Transverse colon (tissue), 4 donors: ENCODE measurements around the gene TOMM40. TPM values are rescaled to one million over a fixed set of nuclear protein-coding genes. Genes with fewer than 3 reads are reported as not detected.

Experiments
- DNase-seq: peaks from one replicate; pipeline ENCODE4 v3.0.0-alpha.2; 2019
- H3K27ac ChIP-seq, 4 donors: fragments of 200-600 bp; sonication (generic); 2 replicates each; pipeline ENCODE4 v1.5.1; 2016 to 2018; ENCODE audit warnings: inconsistent platforms in 4 of 4
- H3K27me3 ChIP-seq: fragments of 200-600 bp; sonication (generic); 2 replicates; pipeline ENCODE4 v1.5.1; 2017; ENCODE audit warnings: inconsistent platforms
- H3K36me3 ChIP-seq, 4 donors: fragments of 200-600 bp; sonication (generic); 2 replicates each; pipeline ENCODE4 v1.5.1; 2017 to 2019; ENCODE audit warnings: inconsistent platforms in 4 of 4
- H3K4me1 ChIP-seq, 4 donors: fragments of 200-600 bp; sonication (generic); 2 replicates each; pipeline ENCODE4 v1.5.1; 2017 to 2020; ENCODE audit warnings: inconsistent platforms in 4 of 4
- H3K4me3 ChIP-seq, 4 donors: fragments of 200-600 bp; sonication (generic); 1 replicate in 1 of 4; 2 replicates in 3 of 4; pipeline versions ENCODE4 v1.5.1 to v1.6.1; 2017 to 2019; ENCODE audit warnings: inconsistent platforms in 4 of 4
- H3K9me3 ChIP-seq, 2 donors: fragments of 200-600 bp; sonication (generic); 2 replicates each; pipeline ENCODE4 v1.5.1; 2017 to 2019; ENCODE audit warnings: inconsistent platforms in 2 of 2
- CTCF ChIP-seq, 5 experiments: fragments of 200-600 bp in 3 of 5; fragments of 450-650 bp in 2 of 5; sonication (generic) in 3 of 5; IDR thresholded peaks; 1 replicate in 2 of 5; 2 replicates in 3 of 5; pipeline ENCODE4 v1.5.1; 2016 to 2017; ENCODE audit warnings: antibody characterized with exemption in 5 of 5, inconsistent platforms in 3 of 5, mild to moderate bottlenecking in 2 of 5, moderate library complexity in 1 of 5
- EP300 ChIP-seq: sonication (generic); formaldehyde crosslinking; IDR thresholded peaks from one replicate; pipeline ENCODE4 v1.6.1; 2017; ENCODE audit warnings: antibody characterized with exemption, low read depth
- POLR2A ChIP-seq: fragments of 450-650 bp; IDR thresholded peaks from one replicate; pipeline ENCODE4 v1.6.1; 2016; ENCODE audit warnings: antibody characterized with exemption, mild to moderate bottlenecking, moderate library complexity
- POLR2AphosphoS5 ChIP-seq, 3 donors: sonication (generic); formaldehyde crosslinking; IDR thresholded peaks; one replicate each; pipeline ENCODE4 v1.6.1; 2016; ENCODE audit warnings: antibody characterized with exemption in 3 of 3
- WGBS, 2 donors: methylation state at CpG; one replicate each; pipeline ENCODE4 v1.1.5; 2018; ENCODE audit warnings: low coverage in 1 of 2; 5-methylcytosine and 5-hydroxymethylcytosine counted together
- in situ Hi-C, 4 donors: fragments of 200-750 bp; cut with MboI; loops; one replicate each; pipeline versions ENCODE4 v1.15.0 to v1.15.1; 2017; ENCODE audit warnings: low sequenced_read_pairs in 3 of 4, low pct_ligation_motif_present in 1 of 4, low pct_unique_long_range_greater_than_20kb in 1 of 4
- intact Hi-C: fragments of 100-400 bp; cut with DNase I; formaldehyde crosslinking; loops from one replicate; pipeline ENCODE4 v1.15.1; 2023; ENCODE audit warnings: low total_unique reads
- total RNA-seq, 4 donors: library from RNA; depleted of rRNA; stranded (reverse); fragments of >200 nt; gene quantifications; one replicate each; pipeline ENCODE4 v1.1.0, GENCODE V29; 2016

TOMM40 gene
- total RNA-seq, 4 donors from 2014 or later, result 36.0 to 101 (median 53.8) TPM

DNA sequence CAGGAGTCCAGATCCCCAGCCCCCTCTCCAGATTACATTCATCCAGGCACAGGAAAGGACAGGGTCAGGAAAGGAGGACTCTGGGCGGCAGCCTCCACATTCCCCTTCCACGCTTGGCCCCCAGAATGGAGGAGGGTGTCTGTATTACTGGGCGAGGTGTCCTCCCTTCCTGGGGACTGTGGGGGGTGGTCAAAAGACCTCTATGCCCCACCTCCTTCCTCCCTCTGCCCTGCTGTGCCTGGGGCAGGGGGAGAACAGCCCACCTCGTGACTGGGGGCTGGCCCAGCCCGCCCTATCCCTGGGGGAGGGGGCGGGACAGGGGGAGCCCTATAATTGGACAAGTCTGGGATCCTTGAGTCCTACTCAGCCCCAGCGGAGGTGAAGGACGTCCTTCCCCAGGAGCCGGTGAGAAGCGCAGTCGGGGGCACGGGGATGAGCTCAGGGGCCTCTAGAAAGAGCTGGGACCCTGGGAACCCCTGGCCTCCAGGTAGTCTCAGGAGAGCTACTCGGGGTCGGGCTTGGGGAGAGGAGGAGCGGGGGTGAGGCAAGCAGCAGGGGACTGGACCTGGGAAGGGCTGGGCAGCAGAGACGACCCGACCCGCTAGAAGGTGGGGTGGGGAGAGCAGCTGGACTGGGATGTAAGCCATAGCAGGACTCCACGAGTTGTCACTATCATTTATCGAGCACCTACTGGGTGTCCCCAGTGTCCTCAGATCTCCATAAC is 14.5 kb downstream of the TOMM40 start, which contains the start of gene APOE:
TSS of gene APOE (plus strand) at position 360 of the 724 bp plus-strand sequence. CDS start 829 bp downstream, outside the sequence.
- Histone ChIP-seq H3K27ac (peak within 1 kb of the TSS in 3 of 4 donors; percentile 18 to 51 (median 23)), H3K4me3 (peak within 1 kb of the TSS in 2 of 4 donors; percentile 19 to 29), H3K36me3 (peaks cover 0 to 13% (median 6%) of the 10 kb centered on the region in 4 donors), H3K9me3 (no peaks in the 10 kb centered on the region), H3K4me1 (peaks cover 0 to 27% (median 14%) of the 10 kb centered on the region in 4 donors), H3K27me3 (peaks cover 30% of the 10 kb centered on the region)
- intact Hi-C loops (loop anchor here (5.0 kb wide), 1 partner anchor 37 kb away; the partner anchor contains the start of gene APOC4), in situ Hi-C loops (no loop called here)
- TF ChIP-seq CTCF (IDR thresholded peaks at IDR 0.05), result no peak
- TF ChIP-seq POLR2AphosphoS5 (IDR thresholded peaks at IDR 0.05), result peak in 1 of 3 donors; percentile 47
- no peak for TF ChIP-seq EP300
- peak; percentile 50 for TF ChIP-seq POLR2A
- 3% methylated on average over 19 of the region's 20 CpGs; no CpG with 5 or more reads in 1 of the 2 donors for WGBS, 2 donors
- peak; percentile 33 for DNase-seq

DNA sequence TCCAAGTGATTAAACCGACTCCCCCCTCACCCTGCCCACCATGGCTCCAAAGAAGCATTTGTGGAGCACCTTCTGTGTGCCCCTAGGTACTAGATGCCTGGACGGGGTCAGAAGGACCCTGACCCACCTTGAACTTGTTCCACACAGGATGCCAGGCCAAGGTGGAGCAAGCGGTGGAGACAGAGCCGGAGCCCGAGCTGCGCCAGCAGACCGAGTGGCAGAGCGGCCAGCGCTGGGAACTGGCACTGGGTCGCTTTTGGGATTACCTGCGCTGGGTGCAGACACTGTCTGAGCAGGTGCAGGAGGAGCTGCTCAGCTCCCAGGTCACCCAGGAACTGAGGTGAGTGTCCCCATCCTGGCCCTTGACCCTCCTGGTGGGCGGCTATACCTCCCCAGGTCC is 16.6 kb downstream of the TOMM40 start:
- WGBS, 2 donors, result 86% methylated on average over 12 of the region's 12 CpGs; no CpG with 5 or more reads in 1 of the 2 donors
- peaks cover 30% of the 10 kb centered on the region for H3K27me3 ChIP-seq
- peaks cover 0 to 34% (median 18%) of the 10 kb centered on the region in 4 donors for H3K4me1 ChIP-seq
- H3K9me3 ChIP-seq, result no peaks in the 10 kb centered on the region
- in situ Hi-C loops, result no loop called here
- intact Hi-C loops, result loop anchor here (5.0 kb wide), 1 partner anchor 35 kb away; the partner anchor contains the start of gene APOC4
- no peak overlapping the region for H3K4me3 ChIP-seq
- DNase-seq, result no peak
- TF ChIP-seq EP300 (no peak), POLR2A (no peak)
- H3K36me3 ChIP-seq, result peaks cover 0 to 6% (median 2%) of the 10 kb centered on the region in 4 donors
- H3K27ac ChIP-seq, result no peak overlapping the region

GRCh38 chr19:44908074-44908835 is 17.2 kb downstream of the TOMM40 start:
- H3K4me3 ChIP-seq, result no peak overlapping the region
- TF ChIP-seq POLR2A (no peak), CTCF (IDR thresholded peaks at IDR 0.05) (no peak), EP300 (no peak), POLR2AphosphoS5 (IDR thresholded peaks at IDR 0.05) (no peak)
- peaks cover 0 to 36% (median 18%) of the 10 kb centered on the region in 4 donors for H3K4me1 ChIP-seq
- 85 to 93% methylated on average over 5 to 35 of the region's 46 CpGs for WGBS, 2 donors
- intact Hi-C loops (loop anchor here (5.0 kb wide), 1 partner anchor 34 kb away; the partner anchor contains the start of gene APOC4), in situ Hi-C loops (no loop called here)
- DNase-seq, result no peak
- H3K9me3 ChIP-seq, result no peaks in the 10 kb centered on the region
- H3K27me3 ChIP-seq, result peaks cover 30% of the 10 kb centered on the region
- no peaks in the 10 kb centered on the region for H3K36me3 ChIP-seq
- no peak overlapping the region for H3K27ac ChIP-seq

DNA sequence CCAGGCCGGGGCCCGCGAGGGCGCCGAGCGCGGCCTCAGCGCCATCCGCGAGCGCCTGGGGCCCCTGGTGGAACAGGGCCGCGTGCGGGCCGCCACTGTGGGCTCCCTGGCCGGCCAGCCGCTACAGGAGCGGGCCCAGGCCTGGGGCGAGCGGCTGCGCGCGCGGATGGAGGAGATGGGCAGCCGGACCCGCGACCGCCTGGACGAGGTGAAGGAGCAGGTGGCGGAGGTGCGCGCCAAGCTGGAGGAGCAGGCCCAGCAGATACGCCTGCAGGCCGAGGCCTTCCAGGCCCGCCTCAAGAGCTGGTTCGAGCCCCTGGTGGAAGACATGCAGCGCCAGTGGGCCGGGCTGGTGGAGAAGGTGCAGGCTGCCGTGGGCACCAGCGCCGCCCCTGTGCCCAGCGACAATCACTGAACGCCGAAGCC is 17.8 kb downstream of the TOMM40 start:
- 95% methylated on average over 36 of the region's 44 CpGs; no CpG with 5 or more reads in 1 of the 2 donors for WGBS, 2 donors
- Histone ChIP-seq H3K27me3 (peaks cover 30% of the 10 kb centered on the region), H3K27ac (no peak overlapping the region), H3K4me1 (peaks cover 0 to 37% (median 17%) of the 10 kb centered on the region in 4 donors), H3K9me3 (no peaks in the 10 kb centered on the region), H3K36me3 (no peaks in the 10 kb centered on the region), H3K4me3 (no peak overlapping the region)
- intact Hi-C loops (loop anchor here (5.0 kb wide), 1 partner anchor 33 kb away; the partner anchor contains the start of gene APOC4), in situ Hi-C loops (no loop called here)
- TF ChIP-seq POLR2A (no peak), CTCF (IDR thresholded peaks at IDR 0.05) (no peak), EP300 (no peak)
- DNase-seq, result no peak
